Measurements from ENCODE around the gene KRTAP17-1.

KRTAP17-1 gene

GRCh38 chr17:41332239-41332638 is 16.7 kb upstream of the KRTAP17-1 start:
- no peak for DNase-seq

DNA sequence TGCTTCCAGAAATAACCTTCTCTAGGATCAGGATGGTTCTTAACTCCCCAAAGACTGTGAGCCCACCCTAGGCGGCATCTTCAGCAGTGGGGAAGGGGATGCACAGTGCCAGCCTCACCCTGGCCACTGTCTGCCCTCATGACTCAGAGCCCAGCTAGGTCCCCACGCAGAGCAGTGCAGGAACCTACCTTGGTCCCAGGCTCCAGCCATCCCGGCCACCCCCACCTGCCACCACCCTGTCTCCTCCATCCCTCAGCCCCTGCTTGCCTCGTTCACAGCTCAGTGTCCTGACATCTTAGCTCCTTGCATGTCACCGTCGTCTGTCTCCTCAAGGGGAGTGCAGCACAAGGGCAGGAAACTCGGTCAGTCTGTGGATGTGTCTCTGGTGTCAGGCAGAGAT is 16.1 kb upstream of the KRTAP17-1 start:
- DNase-seq: no peak

DNA sequence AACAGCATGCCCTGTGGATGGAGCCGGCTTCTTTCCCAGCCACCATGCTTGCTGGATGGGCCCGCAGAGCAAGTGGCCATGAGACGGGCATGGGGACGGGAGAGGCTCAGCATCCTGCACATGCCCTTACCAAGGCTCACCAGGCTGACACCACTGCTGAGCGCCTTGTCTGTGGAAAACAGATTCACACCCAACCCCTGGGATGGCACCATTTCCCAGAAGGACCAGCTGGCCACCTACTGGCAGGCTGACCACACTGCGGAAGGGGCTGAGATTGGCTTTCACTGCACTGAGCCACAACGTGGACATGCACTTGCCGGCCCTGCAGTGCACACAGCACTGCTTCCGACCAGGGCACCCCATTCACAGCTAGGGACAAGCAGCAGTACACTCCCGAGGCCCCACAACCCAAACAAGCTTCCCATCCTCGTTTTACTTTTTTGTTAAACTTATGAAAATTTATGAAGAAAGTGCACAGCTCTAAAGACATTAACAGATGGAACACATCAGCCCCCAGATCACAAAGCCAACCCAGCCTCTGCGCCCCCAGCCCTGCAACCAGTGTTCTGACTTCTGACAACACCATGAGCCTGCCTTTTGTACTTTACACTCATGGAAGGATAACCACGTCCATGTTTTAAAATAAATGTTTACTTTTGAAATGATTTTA is 13.9 kb upstream of the KRTAP17-1 start:
- peak; percentile 48 to 77 for DNase-seq

DNA sequence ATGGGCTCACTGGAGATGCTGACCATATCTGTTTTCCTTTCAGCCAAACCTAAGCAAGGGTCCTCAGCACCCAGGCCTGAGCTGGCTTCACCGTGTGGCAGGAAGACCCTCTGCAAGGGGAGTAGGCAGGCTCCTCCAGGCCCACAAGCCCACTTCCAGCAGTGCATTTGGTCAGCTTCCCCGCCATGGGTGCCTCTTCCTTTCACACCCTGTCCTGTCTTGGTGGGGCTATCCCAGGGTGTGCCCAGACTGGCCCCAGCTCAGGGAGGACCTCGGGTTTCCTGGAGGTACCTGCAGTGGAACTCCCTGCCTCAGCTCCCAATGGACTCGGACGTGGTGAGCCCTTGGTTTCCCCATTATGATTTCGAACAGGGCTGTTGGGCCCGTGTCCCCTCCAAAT is 12.7 kb upstream of the KRTAP17-1 start:
- no peak for DNase-seq

- DNase-seq: no peak
Measured at GRCh38 chr17:41327411-41328120, 12.1 kb upstream of the KRTAP17-1 start.

DNA sequence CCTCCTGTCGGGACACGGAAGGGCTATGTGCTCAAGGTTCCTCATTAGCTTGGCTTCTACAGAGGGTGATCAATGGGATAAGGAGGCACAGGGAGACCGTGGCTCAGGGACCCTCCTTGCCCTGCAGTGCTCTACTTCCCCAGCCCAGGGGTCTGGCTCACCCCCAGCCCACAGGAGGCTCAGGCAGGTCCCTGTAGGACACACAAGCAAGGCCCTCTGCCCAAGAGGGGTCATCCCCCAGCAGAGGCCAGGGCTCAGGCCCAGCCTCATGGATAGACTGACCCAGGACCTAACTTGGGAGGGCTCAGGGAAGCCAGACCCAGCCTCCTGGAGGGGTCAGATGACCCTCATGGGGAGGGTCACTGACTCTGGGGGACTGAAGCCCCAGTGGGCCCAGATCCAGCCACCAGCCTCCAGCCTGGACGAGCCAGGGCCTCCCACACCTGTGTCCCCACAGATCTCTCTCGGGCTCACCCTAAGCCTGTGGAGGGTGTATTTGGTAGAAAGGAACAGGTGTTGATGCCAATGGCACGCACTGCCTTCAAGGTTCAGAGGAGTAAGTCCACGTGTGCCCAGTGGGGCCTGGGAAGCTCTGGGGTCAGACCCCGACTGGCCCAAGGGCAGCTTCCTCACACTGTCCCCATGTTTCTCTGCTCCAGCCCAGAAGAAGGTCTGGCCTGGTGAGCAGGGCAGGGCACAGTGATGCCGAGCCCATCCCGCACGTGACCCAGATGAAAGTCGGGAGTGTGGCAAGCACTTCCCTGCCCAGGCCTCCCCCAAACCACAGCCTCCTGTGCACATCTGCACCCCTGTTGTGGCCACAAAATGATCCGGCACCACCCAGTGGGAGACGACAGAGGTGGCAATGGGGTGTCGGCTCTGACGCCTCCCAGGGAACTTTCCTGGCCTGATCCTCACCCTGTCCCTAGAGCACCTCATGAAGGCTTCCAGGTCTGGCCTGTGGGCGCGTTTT is 10.9 kb upstream of the KRTAP17-1 start:
- DNase-seq: no peak

DNA sequence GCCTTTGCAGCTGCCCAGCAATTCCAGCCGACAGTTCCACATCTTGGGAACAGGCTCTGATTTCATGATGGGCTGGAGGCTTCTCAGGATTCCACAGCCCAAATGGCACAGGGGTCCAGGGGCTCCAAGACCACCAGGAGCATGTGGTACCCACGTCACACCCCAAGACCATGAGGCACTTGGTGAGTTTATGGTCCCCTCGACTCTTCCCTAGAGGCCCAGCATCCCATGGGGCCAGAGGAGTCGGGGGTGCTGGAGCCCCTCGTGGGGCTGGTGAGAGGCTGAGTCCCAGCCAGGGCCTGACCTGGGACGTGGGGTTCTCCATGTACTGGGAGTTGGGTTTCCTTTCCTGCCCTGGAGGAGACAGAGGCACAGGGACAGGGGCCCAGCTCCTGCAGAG is 10.1 kb upstream of the KRTAP17-1 start:
- no peak for DNase-seq

GRCh38 chr17:41325126-41325525 is 9.6 kb upstream of the KRTAP17-1 start:
- no peak for DNase-seq

GRCh38 chr17:41324180-41325075 is 8.9 kb upstream of the KRTAP17-1 start:
- DNase-seq: peak; percentile 13 to 59

- no peak for DNase-seq
Measured at GRCh38 chr17:41322903-41323895, 7.7 kb upstream of the KRTAP17-1 start.

DNA sequence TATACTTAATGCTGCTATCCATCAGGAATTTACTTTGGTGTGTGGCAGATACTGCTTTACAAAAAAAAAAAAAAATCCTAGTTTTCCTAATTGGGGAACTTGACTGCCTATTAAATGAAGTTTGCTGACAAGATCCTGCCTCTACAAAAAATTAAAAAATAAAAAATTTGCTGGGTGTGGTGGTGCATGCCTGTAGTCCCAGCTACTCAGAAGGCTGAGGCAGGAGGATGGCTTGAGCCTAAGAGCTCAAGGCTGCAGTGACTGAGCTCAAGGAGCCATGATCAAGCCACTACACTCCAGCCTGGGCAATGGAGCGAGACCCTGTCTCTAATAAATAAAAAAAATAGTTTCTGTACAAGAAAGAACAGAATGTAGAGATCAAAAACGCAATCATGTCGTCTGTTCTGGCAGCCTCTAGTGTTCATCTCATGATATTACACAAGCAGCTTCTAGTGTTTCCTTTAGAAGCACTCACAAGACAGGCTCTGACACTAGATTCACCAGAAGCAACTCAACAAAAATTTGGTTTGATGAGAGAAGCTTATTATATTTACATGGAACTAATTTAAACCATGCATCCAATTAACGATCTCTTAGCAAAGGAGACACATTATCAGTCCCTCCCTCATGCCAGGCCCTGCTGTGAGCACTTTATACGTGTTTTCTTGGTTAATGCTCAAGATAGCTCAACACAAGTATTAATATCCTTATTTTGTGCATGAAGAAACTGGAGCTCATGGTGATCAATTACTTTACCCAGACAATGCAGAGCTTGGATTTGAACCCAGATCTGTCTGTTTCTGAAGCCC is 6.8 kb upstream of the KRTAP17-1 start:
- peak; percentile 26 to 59 for DNase-seq

- DNase-seq: no peak
Measured at GRCh38 chr17:41318231-41318630, 2.7 kb upstream of the KRTAP17-1 start.

DNA sequence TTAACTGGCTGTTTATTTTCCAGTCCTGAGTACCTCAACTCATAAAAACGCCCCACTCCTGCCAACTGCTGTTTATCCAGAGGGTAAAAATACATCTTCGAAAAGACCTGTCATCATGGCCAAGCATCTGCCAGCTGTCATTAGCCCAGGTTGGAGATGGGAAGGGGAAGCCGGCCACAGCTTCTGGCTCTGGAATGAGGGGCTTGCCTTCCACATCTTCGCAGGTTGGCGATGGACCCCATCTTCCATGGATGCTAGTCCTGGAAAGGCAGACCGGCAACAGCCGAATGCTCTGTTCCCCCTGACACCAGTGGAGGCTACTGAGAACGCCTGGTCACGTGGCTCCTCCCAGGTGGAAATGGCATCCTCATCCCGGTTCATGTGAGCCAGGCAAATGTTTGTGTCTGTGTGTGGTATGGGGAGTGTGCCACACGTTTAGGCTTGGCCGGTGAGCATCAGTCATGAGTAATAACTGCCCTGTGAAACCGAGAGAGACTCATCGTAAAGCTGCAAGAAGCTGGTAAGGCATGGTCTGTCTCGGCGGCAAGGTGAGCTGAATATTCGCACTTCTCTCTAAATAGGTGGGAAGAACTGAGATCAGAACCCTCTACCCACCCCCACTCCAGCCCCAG is 420 bp upstream of the KRTAP17-1 start:
- peak in 1 of 2 experiments; percentile 22 for DNase-seq

DNA sequence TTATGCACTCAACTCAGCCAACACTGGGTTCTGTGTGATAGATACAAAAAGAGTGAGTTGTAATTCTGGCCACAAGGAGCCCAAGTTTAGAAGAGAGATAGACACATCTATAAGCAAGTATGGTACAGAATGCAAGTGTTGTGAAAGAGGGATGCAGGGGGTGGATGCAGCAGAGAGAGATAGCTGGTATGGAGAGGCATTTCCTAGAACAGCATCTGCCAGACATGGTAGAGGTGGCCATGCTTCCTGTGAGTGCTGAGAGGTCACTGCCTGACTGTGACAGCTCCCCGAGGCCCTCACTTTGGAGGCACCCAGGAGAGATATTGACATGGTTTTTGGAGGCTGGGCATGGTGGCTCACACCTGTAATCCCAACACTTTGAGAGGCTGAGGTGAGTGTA is 4.4 kb downstream of the KRTAP17-1 start:
- DNase-seq: no peak

DNA sequence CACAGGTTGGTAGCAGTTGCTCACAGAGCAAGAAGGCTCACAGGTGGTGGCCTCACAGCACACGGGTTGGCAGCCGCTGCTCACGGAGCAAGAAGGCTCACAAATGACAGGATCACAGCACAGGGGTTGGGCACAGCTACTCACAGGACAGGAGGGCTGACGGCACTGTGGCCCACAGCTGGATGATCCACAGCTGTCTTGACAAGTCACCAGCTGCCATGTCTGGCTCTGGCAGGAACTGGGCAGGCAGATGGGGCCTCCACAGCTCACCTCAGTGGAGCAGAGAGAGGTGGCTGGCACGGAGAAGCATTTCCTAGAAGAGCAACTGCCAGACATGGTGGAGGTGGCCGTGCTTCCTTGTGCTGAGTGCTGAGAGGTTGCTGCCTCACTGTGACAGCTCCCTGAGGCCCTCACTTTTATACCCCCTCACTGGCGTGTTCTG is 6.6 kb downstream of the KRTAP17-1 start, which contains the start of gene KRTAP16-1:
KRTAP16-1 (minus strand) TSS at position 392 of the 442 bp plus-strand sequence; CDS start at position 336, 56 bp downstream.
- DNase-seq: peak in 1 of 2 experiments; percentile 64

DNA sequence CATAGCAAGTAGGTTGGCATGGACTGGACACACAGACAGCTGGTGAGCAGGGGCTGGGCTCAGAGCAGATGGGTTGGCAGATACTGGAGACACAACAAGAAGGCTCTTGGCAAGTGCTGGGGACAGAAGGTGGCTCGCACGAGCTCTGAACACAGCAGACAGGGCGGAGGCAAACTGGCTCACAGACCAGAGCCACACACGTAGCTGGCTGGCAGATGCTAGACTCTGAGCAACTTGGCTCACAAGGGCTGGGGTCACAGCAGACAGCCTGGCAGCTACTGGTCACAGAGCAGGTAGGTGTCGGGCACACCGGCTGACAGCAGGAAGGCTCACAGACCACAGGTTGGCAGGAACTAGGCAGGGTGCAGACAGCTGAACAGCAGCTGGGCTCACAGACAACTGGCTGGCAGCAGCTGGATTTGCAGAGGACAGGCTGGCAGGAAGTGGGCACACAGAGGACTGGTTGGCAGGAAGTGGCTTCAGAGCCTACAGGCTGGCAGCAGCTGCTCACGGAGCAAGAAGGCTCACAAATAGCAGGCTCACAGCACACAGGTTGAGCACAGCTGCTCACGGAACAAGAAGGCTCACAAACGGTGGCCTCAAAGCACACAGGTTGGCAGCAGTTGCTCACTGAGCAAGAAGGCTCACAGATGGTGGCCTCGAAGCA is 7.1 kb downstream of the KRTAP17-1 start:
- peak; percentile 64 to 89 for DNase-seq

GRCh38 chr17:41307647-41308046 is 7.9 kb downstream of the KRTAP17-1 start:
- DNase-seq: peak in 1 of 2 experiments; percentile 24

- no peak for DNase-seq
Measured at GRCh38 chr17:41304091-41304490, 11.4 kb downstream of the KRTAP17-1 start.

DNA sequence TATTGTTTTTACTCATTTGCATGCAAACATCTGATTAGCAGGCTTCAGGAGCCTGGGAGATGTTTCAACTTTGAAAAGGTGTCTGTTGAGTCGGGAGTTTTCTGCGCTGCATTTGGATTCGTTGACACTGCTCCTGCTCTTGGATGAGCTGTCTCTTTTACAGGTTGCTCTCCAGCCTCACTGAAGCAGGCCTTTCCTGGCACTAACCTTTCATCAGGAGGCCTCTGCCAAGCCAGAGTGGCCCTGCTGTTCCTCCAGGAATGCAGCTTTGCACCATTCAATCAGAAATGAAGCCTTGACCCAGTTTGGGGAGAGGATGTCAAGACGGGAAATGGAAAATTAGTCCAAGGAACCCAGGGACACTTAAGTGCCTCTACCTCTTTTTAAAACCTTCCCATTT is 12.5 kb downstream of the KRTAP17-1 start:
- DNase-seq: no peak

All from NCI-H2081 (cell line).